ENCODE results near the gene SVBP.
A peak's percentile ranks its signal among the peaks of the same experiment; 100 is the strongest.

The SVBP gene

DNA sequence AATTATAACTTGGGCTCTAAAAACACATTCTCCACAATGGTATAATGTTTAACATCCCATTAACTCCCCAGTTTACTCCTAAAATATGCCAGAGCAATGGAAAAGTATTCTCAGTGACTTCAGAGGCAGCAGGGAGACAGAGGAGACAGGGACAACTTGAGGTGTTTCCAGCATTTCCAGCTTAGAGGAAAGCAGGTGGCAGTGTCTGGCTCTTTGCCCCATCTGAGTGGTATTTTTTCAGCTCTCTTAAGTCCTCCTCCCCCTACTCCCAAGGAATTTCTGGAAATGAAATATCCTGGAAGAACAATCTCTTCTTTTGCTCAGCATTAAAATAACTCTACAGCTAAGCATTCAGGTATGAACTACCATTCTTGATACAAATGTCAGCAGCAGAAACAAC is 11.0 kb downstream of the SVBP start:
- no peak for DNase-seq (ENCODE audit: low spot score)

DNA sequence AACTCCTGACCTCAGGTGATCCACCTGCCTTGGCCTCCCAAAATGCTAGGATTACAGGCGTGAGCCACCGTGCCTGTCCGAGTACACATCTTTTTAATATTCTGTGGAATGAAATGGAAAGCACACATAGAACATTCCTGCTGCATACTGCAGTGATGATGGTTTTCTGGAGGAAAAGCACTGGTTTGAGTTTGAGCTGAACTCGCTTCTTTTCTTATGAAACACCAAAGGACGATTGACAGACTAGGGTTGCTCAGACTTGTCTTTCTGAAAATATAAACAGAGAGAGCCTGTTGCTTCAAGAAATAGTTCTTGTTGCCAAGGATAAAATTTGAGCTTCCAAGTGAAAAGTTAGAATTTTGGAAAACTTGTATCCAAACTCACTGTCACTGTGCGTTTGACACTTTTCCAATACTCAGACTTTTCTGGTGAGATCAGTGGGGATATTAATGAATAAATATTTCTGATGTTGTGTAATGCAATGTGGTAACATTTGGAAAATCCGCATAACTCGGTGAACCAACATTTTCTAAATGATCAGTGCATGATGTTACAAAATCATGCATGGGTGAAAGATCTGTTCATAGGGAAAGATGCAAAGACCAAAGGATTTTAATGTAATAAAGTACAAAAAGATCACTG is 15.2 kb downstream of the SVBP start:
- no peak for DNase-seq (ENCODE audit: low spot score)

DNA sequence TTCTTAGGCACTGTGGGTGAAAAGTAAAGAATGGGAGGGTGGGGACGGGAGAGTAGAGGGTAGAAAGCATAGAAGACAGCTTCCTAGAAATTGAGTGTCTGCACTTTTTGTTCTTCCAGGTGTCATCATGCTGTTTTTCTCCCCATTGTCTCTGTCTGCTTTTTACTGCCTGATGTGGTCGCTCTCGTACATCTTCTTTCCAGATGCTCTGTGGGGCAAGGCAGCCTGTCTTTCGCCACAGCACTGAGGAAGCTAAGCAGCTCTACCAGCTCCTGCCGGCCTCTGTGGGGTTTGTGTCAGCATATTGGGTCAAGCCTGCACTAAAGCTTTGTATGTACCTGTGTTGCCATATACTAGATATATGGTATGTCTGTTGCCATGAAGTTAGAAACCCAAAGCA is 19.2 kb downstream of the SVBP start:
- no peak for DNase-seq (ENCODE audit: low spot score)

DNA sequence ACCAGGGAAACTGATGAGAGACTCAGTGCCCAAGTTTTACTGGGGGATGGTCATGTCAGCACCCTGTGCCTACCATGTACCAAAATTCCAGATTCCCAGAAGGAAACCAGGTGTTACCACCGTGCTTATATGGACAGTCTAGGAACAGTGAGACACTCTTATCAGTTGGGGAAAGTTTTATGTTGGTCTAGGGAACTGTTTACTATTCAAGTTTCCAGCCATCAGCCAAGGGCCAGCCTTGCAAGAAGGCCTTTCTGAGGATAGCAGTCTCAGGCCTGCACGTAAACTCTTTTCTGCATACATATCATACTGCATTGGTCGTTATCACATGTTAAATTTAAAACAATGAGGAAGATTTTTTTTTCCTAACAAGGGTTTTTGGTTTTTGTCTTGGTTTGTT is 19.8 kb downstream of the SVBP start:
- no peak for DNase-seq (ENCODE audit: low spot score)

DNA sequence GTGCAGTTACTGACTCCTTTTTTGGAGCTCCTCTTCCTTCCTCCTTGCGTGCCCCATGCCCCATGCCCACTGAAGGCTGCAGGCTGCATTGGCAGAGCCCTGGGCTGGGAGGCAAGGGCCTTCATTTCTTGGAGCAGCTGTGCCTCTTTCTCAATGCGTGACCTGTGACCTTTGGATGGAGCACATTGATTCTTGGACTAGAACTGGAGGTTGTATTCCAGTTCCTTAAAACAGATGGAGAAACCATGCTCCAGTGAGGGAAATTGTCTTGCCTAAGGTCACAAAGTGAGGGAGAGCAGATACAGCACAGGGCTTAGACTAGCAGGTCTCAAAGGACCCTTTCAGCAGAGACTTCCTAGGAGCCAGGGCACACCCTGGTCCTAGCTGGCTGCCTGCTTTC is 23.4 kb downstream of the SVBP start:
- DNase-seq (ENCODE audit: low spot score): no peak

- no peak for DNase-seq (ENCODE audit: low spot score)
Measured at GRCh38 chr1:42788021-42788420, 29.2 kb downstream of the SVBP start.

DNA sequence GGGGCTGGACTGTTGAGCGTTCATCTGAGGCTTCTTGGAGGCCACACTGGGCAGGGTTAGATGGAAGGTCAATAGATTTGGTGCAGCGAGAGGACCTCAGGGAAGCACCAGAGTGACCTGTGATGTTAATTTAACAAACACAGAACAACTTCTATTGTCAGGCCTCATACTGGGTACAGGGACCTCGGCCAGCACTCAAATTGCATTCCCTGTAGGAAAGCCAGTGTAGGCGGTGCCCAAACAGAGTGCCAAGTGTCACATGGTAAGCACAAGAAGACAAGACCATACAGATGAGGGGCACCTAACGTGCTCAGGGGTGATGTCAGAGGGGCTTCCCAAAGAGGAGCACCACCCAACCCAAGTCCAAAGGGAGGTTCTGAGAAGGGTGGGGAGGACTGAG is 31.1 kb downstream of the SVBP start:
- no peak for DNase-seq (ENCODE audit: low spot score)

GRCh38 chr1:42784946-42785693 is 32.1 kb downstream of the SVBP start, which contains the start of gene TMEM269:
TMEM269 (plus strand) TSS chr1:42784991; CDS start chr1:42789894, 4,903 bp downstream.
- peak; percentile 29 for DNase-seq (ENCODE audit: low spot score)

DNA sequence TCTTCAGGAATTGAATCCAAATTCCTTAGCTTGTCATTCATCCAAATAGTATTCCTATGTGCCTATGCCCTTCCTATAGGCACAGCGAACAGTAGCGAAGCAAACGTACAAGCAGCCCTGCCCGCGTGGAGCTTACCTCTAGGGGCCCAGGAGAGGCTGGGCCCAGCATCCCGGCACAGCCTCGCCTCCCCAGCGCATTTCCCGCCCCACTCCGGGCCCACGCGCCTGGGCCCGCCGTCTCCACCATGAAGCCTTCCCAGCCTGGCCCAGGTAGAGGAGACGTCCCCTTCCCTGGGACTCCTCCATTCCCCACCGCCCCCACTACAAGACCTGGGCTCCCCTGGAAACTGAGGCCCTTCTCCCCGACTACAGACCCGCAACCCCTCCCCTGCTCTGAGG is 32.7 kb downstream of the SVBP start:
- DNase-seq (ENCODE audit: low spot score): no peak

- no peak for DNase-seq (ENCODE audit: low spot score)
Measured at GRCh38 chr1:42783092-42783491, 34.1 kb downstream of the SVBP start.

DNA sequence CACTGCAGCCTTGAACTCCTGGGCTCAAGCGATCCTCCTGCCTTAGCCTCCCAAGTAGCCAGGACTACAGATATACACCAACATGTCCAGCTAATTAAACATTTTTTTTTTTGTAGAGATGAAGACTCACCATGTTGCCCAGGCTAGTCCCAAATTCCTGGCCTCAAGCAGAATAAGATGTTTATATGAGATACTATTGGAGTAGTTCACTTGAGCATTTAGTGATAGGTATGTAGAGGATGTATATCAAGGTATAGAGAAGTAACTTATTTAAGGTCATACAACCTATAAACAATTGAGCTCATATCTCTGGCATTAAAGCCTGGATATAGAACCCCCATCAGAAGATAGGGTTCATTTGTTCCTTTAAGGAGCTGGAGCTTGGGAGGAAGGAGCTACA is 37.0 kb downstream of the SVBP start:
- no peak for DNase-seq (ENCODE audit: low spot score)

DNA sequence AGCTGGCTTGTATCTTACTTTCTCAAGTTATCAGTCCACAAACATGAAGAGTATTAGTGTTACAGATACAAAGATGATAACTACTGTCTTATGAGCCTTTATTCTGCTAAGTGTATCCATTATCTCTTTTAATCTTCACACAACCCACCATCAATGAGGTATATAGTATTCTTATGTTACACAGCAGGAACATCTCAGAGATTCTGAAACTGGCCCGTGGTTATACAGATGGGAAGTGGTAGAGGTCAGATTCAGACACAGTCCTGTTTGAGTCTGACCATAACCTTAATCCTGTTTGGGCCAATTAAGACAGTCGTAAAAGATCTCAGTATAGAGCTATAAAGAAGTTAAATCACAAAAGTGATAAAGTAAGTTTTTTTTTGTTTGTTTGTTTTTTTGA is 37.5 kb downstream of the SVBP start:
- DNase-seq (ENCODE audit: low spot score): no peak

- peak; percentile 23 for DNase-seq (ENCODE audit: low spot score)
Measured at GRCh38 chr1:42777852-42778251, 39.3 kb downstream of the SVBP start.

GRCh38 chr1:42776502-42776901 is 40.7 kb downstream of the SVBP start:
- no peak for DNase-seq (ENCODE audit: low spot score)

DNA sequence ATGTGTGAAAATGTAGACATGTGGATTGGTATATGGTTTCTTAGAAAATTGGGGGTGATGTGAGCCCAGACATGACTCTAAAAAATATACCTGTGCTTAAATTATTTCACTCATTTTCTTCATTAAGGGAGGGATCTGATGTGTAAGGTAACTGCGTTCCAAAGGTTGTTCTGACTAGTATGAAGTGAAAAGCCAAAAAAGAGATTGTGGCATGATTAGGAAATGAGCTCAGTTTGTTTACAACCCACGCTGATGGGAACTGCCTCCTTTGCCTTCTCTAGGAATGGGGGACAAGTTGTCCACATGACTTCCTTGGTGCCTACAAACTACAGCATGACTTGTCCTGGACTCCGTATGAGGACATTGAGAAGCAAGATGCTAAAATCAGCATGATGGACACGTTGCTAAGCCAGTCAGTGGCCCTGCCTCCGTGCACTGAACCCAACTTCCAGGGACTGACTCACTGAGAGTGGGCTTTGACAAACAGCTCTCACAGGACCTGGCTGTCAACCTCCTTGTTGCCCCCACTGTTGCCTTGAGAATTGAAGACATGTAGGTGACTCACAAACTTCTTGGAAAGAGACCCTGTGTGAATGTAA is 42.2 kb downstream of the SVBP start:
- DNase-seq (ENCODE audit: low spot score): no peak

DNA sequence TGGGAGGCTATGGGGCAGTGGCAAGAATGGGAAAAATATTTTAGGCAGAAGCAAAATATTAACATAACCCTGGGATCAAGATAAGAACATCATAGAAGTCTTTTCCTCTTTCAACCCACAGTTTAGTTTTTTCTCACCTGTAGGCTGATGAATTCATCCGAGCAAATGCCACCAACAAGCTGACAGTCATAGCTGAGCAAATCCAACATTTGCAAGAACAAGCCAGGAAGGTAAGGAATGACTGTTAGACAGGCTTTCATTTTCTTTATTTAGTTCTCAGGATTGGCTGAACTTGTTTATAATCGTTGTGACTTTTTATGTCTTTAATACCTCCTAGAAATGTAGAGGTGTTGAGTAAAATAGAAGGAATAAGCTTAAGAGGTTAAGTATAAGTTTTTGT is 43.8 kb downstream of the SVBP start:
- DNase-seq (ENCODE audit: low spot score): no peak

DNA sequence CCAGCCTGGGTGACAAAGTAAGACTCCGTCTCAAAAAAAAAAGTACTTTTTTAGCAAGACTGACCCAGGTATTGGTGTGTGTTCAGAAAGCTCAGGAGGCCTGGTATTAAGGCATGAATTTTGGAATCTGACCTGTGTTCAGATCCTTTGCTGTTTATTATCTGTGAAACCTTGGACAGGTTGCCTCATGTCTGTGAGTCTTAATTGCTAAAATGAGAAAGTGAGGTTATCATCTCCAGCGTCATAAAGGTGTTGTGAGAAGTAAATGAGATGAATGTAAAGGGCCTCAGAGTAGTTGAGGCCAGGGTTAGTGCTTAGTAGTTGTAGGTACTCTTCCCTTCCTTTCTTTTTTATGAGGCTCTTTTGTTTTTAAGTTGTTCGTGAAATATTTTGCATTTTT is 47.4 kb downstream of the SVBP start:
- no peak for DNase-seq (ENCODE audit: low spot score)

DNA sequence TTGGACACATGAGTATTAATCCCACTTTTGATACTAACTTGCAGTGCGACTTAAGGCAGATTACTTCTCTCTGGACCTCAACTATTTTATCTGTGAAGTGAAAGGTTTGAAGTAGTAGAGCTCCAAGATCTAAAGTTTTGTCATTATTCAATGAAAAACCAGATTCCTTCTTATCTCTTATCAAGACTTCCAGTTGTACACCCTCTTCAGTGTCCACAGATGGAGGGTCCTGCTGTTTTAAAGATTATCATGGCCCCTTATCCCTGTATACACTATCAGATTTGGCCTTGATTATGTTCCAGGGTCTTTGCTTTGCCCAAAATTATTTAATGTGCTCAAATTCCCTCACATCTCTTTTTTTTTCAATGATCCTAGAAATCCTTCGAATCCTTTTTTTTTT is 49.0 kb downstream of the SVBP start:
- DNase-seq (ENCODE audit: low spot score): no peak

- no peak for DNase-seq (ENCODE audit: low spot score)
Measured at GRCh38 chr1:42767510-42768000, 49.6 kb downstream of the SVBP start.

GRCh38 chr1:42766741-42767509 is 50.3 kb downstream of the SVBP start, which contains the start of the genes C1orf50 and P3H1:
C1orf50 (plus strand) TSS chr1:42767249; CDS start chr1:42767312, 63 bp downstream.
P3H1 (minus strand) TSS chr1:42767028; CDS start chr1:42766971, 57 bp downstream.
- DNase-seq (ENCODE audit: low spot score): peak; percentile 100

- peak; percentile 26 for DNase-seq (ENCODE audit: low spot score)
Measured at GRCh38 chr1:42765832-42766740, 51.1 kb downstream of the SVBP start.

All from CD4-positive, alpha-beta T cell treated with Interleukin-2 at 100 ng/mL for 4 hours (primary cell).